Stimulated activated effector memory CD8-positive, alpha-beta T cell treated with anti-CD3 and anti-CD28 coated beads, Interleukin-12 subunit alpha, Interleukin-12 subunit beta, amount 100 ng/mL, for 72 hours (primary cell): ENCODE results near the gene ATP6V0A4.

Experiments
- ATAC-seq: fragments of 150-1000 bp; cut with Tn5 transposase; 2 replicates; pipeline ENCODE4 v1.10.0; 2021
- DNase-seq, 2 donors: peaks; one replicate each; pipeline ENCODE4 v3.0.0; 2021 to 2022; ENCODE audit warnings: low spot score in 2 of 2
- H3K27ac Mint-ChIP-seq: one replicate; pipeline ENCODE4 v1.8.0; 2022; ENCODE audit warnings: mild to moderate bottlenecking, mixed read lengths
- H3K36me3 Mint-ChIP-seq: one replicate; pipeline ENCODE4 v1.8.0; 2022; ENCODE audit warnings: mild to moderate bottlenecking, mixed read lengths
- H3K4me1 Mint-ChIP-seq: one replicate; pipeline ENCODE4 v1.8.0; 2022; ENCODE audit warnings: mixed read lengths
- H3K4me3 Mint-ChIP-seq: one replicate; pipeline ENCODE4 v1.8.0; 2022; ENCODE audit warnings: mild to moderate bottlenecking, mixed read lengths
- H3K9me3 Mint-ChIP-seq: one replicate; pipeline ENCODE4 v1.8.0; 2022; ENCODE audit warnings: mixed read lengths

Gene ATP6V0A4

GRCh38 chr7:138669364-138669763 is 128.6 kb downstream of the ATP6V0A4 start:
- no peak for ATAC-seq
- no peak for DNase-seq
- Mint-ChIP-seq H3K36me3 (no peaks in the 10 kb centered on the region), H3K4me3 (no peak overlapping the region), H3K27ac (no peak overlapping the region), H3K4me1 (peaks cover 8% of the 10 kb centered on the region), H3K9me3 (no peaks in the 10 kb centered on the region)

- H3K27ac Mint-ChIP-seq = no peak overlapping the region
- no peak for ATAC-seq
- DNase-seq = no peak
- no peaks in the 10 kb centered on the region for H3K9me3 Mint-ChIP-seq
- peaks cover 12% of the 10 kb centered on the region for H3K4me1 Mint-ChIP-seq
- no peak overlapping the region for H3K4me3 Mint-ChIP-seq
- no peaks in the 10 kb centered on the region for H3K36me3 Mint-ChIP-seq
These were observed 129.1 kb downstream of the ATP6V0A4 start for GRCh38 chr7:138668946-138669345.

- no peaks in the 10 kb centered on the region for H3K9me3 Mint-ChIP-seq
- ATAC-seq = no peak
These were observed 129.8 kb downstream of the ATP6V0A4 start for GRCh38 chr7:138668229-138668596.

GRCh38 chr7:138667535-138668228 is 130.3 kb downstream of the ATP6V0A4 start:
- Mint-ChIP-seq H3K4me1 (peaks cover 13% of the 10 kb centered on the region), H3K4me3 (no peak overlapping the region), H3K27ac (no peak overlapping the region), H3K9me3 (no peaks in the 10 kb centered on the region), H3K36me3 (no peaks in the 10 kb centered on the region)
- DNase-seq = no peak
- peak; percentile 82 for ATAC-seq

More at GRCh38 chr7:138668229-138668596, 129.8 kb downstream of the ATP6V0A4 start:
- Mint-ChIP-seq H3K36me3 (no peaks in the 10 kb centered on the region), H3K4me1 (peaks cover 13% of the 10 kb centered on the region), H3K4me3 (no peak overlapping the region), H3K27ac (no peak overlapping the region)
- no peak for DNase-seq

DNA sequence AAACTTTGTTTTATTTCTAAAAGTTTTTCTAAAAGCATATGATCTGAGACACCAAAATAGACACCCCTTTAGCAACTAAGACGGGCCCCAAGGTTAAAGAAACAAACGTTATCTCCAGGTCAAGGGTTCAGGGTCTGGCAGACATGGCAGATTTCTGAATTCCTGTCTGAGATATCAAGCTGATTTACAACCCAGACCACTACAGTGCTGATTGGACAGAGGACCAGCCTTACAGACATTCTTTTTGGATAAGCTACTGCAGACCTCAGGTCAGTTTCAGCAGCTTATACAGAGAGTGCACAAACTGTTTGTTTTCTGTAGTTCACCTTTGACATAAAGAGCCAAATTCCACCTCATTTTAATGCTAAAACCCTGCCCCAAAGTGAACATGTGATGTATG is 131.6 kb downstream of the ATP6V0A4 start:
- H3K4me3 Mint-ChIP-seq = no peak overlapping the region
- no peaks in the 10 kb centered on the region for H3K9me3 Mint-ChIP-seq
- no peak for ATAC-seq
- H3K4me1 Mint-ChIP-seq = peaks cover 13% of the 10 kb centered on the region
- H3K36me3 Mint-ChIP-seq = no peaks in the 10 kb centered on the region
- H3K27ac Mint-ChIP-seq = no peak overlapping the region
- no peak for DNase-seq

DNA sequence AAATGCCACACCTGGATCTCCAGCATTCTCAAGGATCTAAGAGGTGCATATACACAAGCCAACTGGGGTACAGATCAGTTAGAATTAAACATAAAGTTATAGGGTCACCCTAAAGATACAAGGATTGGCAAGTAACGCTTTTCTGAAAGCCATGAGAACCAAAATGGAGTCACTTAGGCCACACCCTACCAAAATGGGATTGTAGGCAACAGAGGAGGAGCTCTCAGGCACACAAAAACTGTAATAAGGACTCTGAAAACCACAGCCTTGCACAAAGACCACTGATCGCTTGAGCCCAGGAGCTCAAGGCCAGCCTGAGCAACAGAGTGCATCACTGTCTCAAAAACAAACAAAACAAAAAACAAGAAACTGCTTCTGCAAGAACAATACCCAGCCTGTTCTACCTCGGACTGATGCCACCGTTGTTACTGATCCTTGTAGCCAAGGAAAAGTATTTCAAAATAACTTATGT is 132.3 kb downstream of the ATP6V0A4 start:
- Mint-ChIP-seq H3K4me1 (peaks cover 13% of the 10 kb centered on the region), H3K27ac (no peak overlapping the region), H3K4me3 (no peak overlapping the region), H3K9me3 (no peaks in the 10 kb centered on the region), H3K36me3 (no peaks in the 10 kb centered on the region)
- DNase-seq (no peak), ATAC-seq (no peak)

GRCh38 chr7:138665249-138665648 is 132.7 kb downstream of the ATP6V0A4 start:
- DNase-seq (no peak), ATAC-seq (no peak)
- Mint-ChIP-seq H3K27ac (no peak overlapping the region), H3K4me1 (peaks cover 13% of the 10 kb centered on the region), H3K4me3 (no peak overlapping the region), H3K9me3 (no peaks in the 10 kb centered on the region), H3K36me3 (no peaks in the 10 kb centered on the region)

DNA sequence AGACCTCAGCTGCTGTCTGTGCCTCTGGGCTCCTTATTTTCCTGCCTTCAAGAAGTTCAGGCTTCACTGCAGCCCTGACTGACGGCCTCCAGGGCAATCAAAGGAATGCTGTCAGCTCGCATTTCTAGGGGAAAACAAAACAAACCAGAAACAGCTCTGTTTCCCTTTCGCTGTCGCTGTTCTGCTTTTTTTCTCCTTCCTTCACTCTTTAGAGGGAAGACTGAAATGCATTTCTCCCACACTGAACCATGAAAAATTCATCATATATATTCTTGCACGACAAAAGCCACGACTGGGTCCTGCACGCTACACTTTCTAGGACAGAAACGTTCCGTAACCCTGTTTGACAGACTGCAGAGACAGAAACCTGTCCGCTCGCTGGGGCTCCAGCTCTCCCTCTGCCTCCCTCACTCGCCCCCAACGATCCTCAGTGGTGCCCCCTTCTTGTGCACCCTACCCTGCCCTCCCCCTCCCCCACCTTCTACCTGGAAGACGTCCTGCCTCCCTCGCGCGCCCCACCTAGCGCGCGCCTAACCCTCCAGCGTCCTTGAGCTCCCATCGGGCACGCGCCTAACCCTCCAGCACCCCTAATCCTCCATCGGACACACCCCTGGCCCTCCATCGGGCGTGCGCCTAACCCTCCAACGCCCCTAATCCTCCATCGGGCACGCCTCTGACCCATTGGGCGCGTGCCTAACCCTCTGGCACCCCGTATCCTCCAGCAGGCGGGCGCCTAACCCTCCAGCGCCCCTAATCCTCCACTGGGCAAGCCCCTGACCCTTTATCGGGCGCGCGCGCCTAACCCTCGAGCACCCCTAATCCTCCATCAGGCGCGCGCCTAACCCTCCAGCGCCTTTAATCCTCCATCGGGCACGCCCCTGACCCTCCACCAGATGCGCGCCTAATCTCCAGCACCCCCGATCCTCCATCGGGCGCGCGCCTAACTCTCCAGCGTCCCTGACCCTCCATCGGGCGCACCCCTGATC is 134.0 kb downstream of the ATP6V0A4 start:
- peaks cover 13% of the 10 kb centered on the region for H3K4me1 Mint-ChIP-seq
- no peak overlapping the region for H3K27ac Mint-ChIP-seq
- no peaks in the 10 kb centered on the region for H3K36me3 Mint-ChIP-seq
- ATAC-seq (no peak), DNase-seq (no peak)
- H3K4me3 Mint-ChIP-seq = peak overlapping the region; percentile 37
- H3K9me3 Mint-ChIP-seq = no peaks in the 10 kb centered on the region

- no peaks in the 10 kb centered on the region for H3K9me3 Mint-ChIP-seq
- H3K36me3 Mint-ChIP-seq = no peaks in the 10 kb centered on the region
- ATAC-seq = no peak
- H3K4me1 Mint-ChIP-seq = peaks cover 13% of the 10 kb centered on the region
- no peak overlapping the region for H3K27ac Mint-ChIP-seq
- H3K4me3 Mint-ChIP-seq = no peak overlapping the region
- no peak for DNase-seq
These were observed 135.0 kb downstream of the ATP6V0A4 start for GRCh38 chr7:138662991-138663320.

DNA sequence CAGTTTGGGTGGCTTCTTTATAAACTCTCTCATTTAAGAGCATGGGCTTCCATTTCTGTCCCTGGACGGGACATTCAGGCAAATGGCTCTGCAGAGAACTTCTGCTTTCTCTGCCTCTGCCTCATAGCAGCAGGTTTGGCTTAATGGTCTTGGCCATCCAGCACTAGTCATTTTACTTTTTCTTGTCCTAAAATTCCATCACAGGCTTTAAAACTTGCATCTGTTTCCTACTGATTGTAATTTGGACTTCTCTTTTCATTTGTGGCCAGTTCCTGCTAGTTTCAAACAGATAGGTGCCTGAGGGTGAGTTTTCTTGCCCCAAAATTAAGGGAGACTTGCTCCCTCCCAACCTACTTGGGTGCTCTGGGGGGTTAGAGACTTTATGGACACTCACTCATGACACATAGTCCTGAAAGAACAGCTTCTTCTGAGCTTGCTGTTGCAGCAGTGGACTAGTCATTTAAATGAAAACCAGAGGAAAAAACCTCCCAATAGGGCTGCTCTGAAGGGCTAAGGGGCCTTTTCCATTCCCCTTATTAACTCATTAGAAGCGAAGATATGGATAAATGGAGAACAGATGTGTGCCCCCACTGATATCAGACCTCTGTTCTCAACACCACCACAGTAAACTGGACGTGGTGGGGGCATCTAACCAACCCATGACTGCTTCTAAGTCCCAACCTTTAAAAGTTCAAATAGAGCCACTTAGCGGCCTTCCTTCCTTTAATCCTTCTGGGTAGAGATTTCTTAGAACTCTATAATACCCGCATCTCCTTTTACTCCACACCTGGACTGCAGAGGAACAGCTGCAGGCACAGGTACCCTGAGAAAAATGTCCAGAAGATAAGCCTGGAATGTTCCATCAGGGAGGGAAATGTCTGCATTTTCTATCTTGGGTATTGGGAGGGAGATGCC is 135.7 kb downstream of the ATP6V0A4 start:
- H3K27ac Mint-ChIP-seq = no peak overlapping the region
- ATAC-seq (no peak), DNase-seq (no peak)
- H3K4me1 Mint-ChIP-seq = peaks cover 9% of the 10 kb centered on the region
- H3K4me3 Mint-ChIP-seq = no peak overlapping the region
- H3K36me3 Mint-ChIP-seq = no peaks in the 10 kb centered on the region
- H3K9me3 Mint-ChIP-seq = no peaks in the 10 kb centered on the region

GRCh38 chr7:138661069-138661635 is 136.8 kb downstream of the ATP6V0A4 start:
- Mint-ChIP-seq H3K27ac (no peak overlapping the region), H3K36me3 (no peaks in the 10 kb centered on the region), H3K4me3 (no peak overlapping the region), H3K9me3 (no peaks in the 10 kb centered on the region), H3K4me1 (peaks cover 7% of the 10 kb centered on the region)
- no peak for DNase-seq
- ATAC-seq = no peak

DNA sequence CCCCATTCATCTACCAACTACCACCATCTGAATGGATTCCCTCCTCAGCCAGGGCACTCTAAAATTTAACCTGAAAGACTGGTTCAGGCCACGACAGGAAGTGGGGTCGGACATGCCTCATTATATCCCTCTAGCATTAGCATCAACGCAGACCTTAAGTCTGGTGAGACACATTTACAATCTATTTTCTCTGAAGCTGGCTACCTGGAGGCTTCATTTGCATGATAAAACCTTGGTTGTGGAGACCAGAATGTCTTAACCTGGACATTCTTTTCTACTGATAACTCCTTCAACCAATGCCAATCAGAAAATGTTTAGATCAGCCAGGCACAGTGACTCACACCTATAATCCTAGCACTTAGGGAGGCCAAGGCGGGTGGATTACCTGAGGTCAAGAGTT is 139.1 kb downstream of the ATP6V0A4 start:
- ATAC-seq (no peak), DNase-seq (no peak)
- Mint-ChIP-seq H3K36me3 (no peaks in the 10 kb centered on the region), H3K9me3 (no peaks in the 10 kb centered on the region), H3K4me3 (no peak overlapping the region), H3K27ac (no peak overlapping the region), H3K4me1 (peaks cover under 1% of the 10 kb centered on the region)

GRCh38 chr7:138657854-138658386 is 140.1 kb downstream of the ATP6V0A4 start:
- ATAC-seq (no peak), DNase-seq (no peak)
- Mint-ChIP-seq H3K4me1 (no peaks in the 10 kb centered on the region), H3K27ac (no peak overlapping the region), H3K9me3 (no peaks in the 10 kb centered on the region), H3K4me3 (no peak overlapping the region), H3K36me3 (no peaks in the 10 kb centered on the region)

DNA sequence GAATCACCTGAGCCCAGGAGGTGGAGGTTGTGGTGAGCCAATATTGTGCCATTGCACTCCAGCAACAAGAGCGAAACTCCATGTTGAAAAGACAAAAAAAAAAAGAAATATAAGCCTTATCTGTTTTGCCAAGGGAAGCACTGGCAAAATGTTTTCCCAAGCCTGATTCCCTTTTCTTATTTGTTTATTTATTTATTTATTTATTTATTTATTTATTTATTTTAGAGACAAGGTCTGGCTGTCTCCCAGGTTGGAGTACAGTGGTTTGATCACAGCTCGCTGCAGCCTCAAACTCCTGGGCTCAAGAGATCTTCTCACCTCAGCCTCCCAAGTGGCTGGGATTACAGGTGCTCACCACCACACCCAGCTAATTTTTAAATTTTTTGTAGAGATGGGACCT is 141.0 kb downstream of the ATP6V0A4 start:
- no peak for DNase-seq
- Mint-ChIP-seq H3K4me3 (no peak overlapping the region), H3K27ac (no peak overlapping the region), H3K4me1 (no peaks in the 10 kb centered on the region), H3K36me3 (no peaks in the 10 kb centered on the region), H3K9me3 (no peaks in the 10 kb centered on the region)
- ATAC-seq = no peak
